NCI-H1930 (cell line): ENCODE results near the gene KRCC1.
"Not testable (repeated sequence)": the region's sequence is repeated elsewhere in the genome, so short reads cannot be mapped to it uniquely, and the experiment has no call there.

Source experiments
- DNase-seq, 2 experiments: peaks; one replicate each; lab custom pipeline; 2025; lab: John Stamatoyannopoulos, UW

KRCC1 gene

DNA sequence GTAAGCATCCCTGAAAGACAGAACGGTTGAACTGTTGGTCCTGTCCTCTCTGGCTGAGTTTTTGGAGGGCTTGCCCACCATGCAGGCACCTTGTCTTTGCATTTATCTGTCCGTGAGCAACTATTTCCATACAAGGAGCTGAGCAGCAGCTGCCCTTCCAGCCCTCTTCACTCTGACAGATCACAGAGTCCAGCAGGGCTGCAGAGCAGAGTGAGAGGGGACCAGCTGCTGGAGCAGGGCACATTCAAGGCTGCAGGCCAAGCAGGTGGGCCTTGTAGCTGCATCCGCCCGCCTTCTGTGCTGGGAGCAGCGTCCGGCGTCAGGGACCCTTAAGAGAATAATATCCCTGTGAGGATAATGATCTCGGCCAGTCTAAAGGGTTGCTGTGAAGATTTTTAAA lies 21.5 kb upstream of the KRCC1 start:
- no peak for DNase-seq

DNA sequence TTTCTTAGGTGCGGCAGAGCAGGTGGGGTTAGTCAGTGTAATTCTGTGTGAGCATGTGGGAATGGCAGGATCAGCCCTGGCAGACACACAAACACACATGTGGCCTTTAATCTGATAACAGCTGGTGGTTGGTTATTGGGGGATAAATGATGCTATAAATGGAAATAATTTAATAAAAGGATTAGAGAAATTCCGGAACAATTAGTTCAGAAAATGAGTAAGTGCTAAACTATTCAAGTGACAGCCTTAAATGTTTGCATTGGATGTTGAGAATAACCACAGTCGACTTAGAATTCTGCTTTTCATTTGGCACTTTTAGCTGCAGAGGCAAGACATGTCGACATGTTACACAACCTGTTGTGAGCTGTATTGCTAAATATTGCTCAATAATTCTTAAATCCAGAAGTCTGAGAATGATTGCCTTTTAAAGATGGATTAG lies 19.3 kb upstream of the KRCC1 start:
- no peak for DNase-seq

DNA sequence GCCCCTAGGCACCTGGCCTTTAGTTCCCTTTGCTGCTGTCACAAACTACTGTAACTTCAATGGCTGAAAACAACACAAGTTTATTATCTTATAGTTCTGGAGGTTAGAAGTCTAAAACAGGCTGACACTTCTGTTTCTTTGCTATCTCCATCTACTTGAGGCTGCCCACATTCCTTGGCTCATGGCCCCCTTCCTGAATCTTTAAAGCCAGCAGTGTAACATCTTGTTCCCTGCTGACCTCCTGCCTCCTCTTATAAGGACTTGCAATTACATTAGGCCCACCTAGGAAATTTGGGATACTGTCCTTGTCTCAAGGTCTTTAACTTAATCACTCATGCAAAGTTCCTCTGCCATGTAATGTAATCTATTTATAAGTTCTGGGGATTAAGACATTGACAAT lies 18.6 kb upstream of the KRCC1 start:
- no peak for DNase-seq

DNA sequence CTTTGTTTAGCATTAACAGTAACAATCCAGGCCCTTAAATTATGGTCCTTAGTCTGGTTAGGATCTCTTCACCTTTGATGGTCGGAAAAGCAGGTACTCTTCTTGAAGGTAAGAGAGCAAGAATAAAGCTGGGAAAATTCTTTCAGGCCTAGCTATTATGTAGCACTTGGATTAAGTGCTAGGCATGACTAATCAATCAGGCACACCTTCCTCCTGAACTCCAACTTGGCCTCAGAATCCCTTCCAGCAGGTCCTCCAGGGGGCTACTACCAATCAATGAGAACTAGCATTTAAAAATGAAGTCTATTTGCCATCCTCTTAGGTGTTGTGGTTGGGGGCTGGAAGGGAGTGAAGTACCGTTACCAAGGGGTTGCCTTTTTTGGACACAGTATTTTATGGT lies 15.8 kb upstream of the KRCC1 start:
- no peak for DNase-seq

DNA sequence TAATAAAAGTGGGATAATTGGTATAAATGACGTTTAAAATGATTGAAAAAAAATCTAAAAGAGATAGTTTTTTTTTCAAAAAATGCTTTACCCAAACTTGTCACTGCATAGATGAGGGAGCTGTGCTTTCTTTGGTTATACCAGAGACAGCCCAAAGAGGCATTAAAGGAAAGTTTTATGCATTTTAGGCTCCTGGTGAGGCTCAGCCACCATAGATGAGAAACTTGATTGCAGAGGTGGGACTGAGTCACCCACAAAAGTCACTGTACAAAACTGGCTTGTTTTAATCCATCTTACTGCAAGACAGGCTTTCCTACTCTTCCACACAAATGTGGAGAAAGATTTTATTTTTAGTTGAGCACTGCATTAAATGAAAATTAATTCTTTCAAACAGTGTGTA lies 14.5 kb upstream of the KRCC1 start:
- no peak for DNase-seq

DNA sequence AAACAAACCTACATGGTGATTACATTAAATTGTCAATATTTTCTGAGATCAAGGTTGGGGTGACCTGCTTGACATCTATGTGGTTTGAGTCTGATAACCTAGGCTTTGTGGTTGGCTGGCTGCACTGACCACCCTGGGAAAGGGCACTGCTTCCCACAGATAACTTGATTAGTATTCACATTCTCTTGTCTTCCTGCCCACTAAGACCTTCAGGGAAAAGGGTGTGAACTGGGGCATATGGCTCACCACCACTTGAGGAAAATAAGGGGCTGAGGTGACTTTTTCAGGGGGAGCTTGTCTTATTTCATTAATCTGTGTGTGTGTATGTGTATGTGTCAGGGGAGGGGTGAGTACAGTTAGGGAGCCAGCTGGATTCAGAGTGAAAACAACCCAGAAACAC lies 13.5 kb upstream of the KRCC1 start:
- DNase-seq = no peak

DNA sequence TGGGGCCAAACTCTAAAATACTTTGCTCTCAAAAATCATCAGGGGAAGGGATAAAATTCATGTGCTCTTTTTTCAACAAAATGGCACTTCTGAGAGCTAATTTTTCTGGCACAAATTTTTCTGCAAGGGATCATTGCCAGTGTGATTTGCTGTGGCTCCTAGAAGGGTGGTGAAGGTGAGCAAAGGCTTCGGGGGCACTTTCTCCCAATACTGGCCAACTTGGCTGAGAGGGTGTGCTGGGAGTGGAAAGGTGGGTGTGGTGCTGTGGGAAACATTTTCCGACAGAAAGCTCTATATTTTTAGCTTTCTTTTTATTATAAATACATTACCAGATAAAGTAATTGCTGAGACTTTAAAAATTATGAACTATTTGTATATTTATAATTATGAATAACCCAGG lies 12.5 kb upstream of the KRCC1 start:
- no peak for DNase-seq

DNA sequence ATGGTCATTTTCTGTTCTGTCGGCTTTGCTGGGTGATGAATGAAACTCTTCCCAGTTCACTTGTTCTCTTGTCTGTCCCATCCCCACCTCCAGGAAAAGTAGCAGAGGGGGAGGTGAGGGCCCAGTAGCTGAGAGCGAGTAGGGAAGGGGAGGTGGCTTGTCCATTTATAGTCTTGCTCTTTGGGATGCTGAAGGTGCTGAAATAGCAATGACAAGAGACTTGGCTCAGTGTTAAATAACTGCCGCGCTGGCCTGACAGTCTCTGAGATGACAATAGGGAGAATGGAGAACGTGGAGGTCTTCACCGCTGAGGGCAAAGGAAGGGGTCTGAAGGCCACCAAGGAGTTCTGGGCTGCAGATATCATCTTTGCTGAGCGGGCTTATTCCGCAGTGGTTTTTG lies 12.0 kb upstream of the KRCC1 start, which contains the start of gene SMYD1:
Gene SMYD1, plus strand, starts transcription at position 228 of the 400 bp plus-strand sequence. Its CDS starts 40 bp downstream, at position 268.
- DNase-seq = no peak

DNA sequence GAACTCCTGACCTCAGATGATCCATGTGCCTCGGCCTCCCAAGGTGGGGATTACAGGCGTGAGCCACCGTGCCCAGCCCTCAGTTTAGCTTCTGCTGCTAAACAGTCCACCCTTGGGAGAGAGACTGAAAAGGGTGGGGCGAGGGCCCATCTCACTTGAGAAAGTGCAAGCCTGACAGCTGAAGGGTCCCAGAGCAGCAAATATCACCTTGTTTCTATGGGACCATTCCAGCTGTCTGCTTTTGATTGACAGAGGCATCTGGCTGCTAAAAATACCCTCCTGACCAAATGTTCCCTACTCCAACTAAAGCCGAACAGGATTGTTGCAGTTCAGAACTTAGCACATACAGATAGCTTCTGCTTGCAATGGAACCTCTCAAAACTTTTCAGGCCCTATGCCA lies 11.6 kb upstream of the KRCC1 start:
- DNase-seq = no peak

DNA sequence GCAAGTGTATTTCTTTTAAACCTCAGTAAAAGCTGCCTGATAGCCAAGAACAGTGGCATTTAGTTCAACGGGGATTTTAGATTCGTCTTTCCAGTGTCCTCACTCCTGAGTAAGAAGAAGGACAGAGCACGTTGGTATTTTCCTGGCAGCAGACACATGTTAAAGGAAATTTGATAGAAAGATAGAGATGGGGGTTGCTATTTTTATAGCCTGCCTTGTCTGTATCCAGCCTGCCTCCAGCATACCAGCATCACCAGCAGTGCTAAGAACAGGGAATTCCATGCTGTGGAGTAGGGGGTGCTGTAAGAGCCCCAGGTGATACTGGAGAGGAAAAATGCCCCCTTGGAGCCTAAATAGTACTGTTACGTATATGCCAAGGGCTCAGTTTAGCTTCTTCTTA lies 11.0 kb upstream of the KRCC1 start:
- DNase-seq = no peak

DNA sequence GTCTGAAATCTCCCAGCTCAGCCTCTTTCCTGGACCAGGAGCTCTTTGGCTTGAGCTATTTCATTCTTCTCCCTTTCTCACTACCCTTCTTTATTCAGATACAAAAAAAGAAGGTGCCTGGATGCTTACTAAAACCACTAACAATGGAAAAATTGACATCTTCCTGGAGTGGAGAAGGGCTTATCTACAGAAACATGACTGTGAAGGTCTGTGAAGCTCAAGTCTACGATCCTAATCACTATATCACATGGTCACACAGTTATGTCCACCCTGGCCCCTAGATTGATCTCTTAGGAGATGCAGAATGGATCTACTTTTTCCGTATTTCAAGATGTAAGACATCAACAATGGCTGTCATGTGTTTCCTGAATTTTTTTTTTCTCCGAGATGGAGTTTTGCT lies 5.7 kb upstream of the KRCC1 start:
- no peak for DNase-seq

DNA sequence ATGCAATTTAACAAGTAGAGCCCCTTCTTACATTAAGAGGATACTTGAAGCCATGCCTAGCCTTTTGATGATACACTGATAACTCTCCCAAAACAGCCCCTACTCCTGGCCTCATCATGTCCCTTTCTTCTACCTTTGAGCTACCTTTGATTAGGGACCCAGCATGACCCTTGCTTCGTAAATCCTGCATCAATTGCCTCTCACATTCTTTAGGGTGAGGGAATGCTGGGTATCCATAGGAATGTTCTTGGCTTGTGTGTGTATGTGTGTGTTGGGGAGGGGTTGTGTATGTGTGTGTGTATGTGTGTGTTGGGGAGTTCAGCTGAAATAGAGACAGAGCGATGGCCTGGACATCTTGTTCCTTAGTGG lies 5.3 kb upstream of the KRCC1 start:
- no peak for DNase-seq

DNA sequence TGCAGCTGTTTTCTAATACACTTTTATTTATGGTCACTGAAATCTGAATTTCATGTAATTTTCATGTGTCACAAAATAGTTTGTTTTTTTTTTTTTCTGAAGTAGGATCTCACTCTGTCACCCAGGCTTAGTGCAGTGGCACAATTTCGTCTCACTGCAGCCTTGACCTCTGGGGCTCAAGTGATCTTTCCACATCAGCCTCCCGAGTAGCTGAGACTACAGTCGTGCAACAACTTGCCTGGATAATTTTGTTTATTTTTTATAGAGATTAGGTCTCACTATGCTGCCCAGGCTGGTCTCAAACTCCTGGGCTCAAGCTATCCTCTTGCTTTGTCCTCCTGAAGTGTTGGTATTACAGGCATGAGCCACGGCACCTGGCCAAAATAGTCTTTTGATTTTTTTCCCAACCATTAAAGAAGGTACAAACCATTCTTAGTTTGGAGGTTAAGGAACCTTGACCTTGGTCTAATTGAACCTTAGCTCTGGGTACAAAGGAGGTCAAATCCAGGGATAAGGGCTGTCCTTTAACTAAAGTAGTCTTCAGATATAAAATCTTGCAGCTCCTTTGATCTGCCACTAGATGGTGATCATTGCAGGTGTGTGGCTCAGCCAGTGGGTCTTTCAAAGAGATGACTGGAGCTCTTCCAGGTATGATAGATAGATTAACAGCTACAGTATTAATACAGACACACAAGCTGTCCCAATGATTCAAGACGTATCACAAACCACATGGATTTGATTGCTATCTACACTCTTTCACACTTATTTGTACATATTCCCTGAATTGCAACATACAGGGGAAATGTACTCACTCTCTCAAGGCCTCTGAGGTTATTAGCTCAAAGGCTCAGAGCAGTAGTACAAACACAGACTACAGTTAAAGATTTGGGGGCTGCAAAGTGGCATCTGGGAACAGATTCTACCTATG lies 4.7 kb upstream of the KRCC1 start:
- DNase-seq = peak; percentile 8 to 52

DNA sequence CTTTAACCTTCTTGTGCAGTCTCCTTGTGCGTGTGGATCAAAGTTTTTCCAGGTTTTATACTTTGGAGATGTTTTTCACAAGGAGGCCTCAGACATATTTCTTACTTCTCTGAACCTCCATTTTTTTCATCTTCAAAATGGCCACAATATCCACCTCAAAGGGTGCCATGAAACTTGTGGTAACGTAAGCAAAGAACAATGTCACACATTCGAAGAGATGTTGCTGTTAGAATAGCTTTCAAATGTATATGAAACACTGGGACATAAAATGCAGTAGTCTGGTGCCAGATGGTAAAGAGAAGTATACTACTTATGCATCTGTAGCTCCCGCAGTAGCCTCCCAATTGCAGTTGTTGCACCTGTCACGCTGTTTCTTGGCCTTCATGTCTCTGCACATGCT lies 2.6 kb upstream of the KRCC1 start:
- DNase-seq = no peak

DNA sequence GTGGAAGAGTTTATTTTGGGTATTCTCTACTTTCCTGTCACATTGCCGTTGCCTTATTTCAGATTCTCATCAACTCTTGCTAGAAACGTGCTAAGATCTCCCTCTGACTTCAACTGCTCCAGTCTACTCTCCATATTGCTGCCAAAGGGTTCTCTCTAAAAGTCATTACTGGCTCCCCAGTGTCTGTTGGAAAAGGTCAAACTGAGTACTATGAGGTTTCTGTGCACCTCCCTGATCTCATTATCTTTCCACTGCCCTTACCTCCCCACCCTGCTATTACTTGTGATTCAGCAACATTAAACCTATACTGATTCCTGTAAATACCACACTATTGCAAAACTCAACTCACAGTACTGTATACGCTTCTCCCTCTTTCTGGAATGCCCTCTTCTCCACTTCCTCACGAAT lies 1.9 kb upstream of the KRCC1 start:
- no peak for DNase-seq

DNA sequence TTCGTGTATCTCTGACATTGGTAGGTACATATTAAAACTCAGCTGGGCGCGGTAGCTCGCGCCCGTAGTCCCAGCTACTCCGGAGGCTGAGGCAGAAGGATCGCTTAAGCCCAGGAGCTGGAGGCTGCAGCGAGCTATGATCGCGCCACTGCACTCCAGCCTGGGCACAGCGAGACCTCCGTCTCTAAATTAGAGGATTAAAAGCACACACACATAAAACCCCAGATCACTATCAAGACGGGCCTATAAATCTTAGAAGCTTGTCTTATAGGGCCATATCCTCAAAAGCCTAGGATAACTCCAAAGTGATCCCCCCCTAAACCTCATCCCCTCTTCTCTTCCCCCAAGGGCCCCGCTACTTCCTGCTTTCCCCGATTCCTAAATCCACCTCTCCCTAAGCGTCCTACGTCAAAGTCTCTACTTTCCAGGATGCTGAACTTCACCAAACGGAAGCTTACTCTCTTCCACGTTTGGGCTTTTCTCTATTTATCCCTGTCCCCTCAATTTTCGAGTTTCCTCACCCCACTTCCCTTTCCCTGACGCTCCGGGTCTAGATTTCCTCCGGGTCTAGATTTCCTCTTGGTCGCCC lies 707 bp downstream of the KRCC1 start:
- DNase-seq = no peak

DNA sequence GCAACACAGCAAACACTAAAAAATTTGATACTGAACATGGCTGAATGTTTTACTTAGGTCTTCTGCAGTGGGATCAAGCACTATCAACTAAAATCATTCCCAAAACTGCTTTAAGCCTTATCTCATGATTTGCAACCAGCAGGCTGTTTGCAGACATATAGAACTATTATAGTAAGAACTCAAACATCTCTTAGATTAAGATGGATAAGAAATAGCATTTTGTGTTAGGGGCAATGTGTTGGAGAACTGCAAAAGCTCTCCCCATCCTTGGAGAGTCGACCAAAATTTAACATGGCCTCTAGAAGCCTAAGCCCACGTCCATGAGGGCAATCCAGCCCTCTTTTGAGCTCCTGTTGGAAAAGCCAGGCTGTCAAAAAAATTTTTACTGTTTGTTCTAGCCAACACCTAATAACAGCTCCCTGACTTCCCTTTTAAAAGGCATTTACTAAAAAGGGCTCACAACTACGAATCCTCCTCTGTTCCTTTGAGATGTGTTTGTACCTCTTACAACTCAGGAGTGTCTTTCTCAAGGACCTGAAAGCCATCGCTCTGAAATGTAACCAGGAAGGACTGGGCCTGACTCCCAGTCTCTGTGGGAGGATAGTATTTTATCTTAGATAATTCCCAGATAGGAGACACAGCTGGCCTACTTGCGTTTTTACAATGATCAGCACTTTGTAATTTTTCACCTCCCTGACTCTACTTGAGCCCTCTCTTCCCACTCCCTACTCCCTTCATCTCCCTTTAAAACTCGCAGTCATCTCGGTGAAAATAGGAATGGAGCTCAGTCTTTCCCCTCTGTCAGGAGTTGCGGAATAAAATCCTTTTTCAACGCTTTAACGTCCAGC lies 1.4 kb downstream of the KRCC1 start:
- no peak for DNase-seq

DNA sequence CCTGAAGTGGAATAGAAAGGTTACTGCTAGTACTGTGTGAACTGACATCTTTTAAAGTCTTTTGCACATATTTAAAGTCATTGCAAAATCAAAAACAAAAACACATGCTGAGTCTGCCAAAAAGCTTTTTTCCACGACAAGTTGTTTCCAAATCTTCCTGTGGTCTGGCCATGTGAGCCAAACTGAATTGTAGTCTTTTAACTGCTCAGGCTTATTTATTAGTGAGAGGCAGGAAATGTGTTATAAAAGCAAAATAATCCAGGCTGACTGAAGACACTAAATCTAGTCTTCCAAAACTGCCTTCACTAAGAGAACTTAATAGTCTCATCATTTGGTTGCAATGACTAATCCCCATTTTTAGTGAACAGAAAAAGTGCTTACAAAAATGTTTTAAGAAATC lies 2.3 kb downstream of the KRCC1 start:
- DNase-seq = no peak

DNA sequence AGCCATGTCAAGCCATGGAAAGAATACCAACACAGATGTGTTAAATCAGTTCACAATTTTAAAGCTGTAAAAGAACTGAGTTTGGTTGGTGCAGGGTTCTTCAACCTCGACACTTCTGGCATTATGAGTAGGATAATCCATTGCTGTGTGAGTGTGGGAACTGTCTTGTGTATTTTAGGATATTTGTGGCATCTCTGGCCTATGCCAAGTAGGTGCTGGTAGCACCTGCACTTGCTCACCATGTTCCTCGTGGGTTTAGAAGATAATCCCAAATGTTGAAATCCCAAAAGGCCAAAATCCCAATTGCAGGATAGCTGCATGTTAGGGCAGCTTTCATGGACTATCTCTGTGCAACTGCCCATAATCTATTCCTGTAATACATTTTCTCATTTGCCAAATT lies 3.8 kb downstream of the KRCC1 start:
- DNase-seq = no peak

DNA sequence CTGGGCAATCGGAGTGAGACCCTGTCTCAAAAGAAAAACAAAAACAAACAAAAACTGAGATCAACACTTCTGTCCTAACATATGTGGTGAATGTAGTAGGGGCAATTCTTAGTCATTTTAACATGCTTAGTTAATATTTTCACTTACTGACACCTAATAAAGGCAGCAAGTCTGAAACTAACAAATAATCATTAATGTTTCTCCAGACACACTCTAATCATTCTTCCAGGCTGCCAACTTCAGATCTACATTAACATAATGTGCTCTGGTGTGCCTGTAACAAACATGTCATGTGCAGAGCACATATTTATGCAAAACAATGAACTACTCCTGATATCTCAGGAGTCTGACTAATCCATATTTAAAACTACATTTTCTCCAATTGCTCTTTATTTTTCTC lies 6.0 kb downstream of the KRCC1 start:
- no peak for DNase-seq

DNA sequence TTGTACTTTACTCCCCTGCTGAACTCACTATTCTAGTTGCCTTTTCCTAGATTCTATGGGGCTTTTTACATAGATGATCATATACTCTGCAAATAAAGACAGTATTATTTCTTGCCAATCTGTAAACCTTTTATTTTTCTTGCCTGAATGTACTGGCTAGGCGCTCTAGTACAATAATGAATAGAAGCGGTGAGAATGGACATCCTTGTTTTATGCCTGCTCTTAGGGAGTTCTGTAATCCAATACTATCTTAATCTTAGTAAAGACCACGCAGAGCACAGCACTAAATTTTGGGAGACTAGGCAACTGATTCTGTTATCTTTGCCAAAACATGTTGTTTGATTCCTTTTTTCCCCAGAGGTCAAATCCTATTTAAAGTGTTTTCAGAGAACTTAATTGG lies 7.0 kb downstream of the KRCC1 start:
- DNase-seq = no peak

DNA sequence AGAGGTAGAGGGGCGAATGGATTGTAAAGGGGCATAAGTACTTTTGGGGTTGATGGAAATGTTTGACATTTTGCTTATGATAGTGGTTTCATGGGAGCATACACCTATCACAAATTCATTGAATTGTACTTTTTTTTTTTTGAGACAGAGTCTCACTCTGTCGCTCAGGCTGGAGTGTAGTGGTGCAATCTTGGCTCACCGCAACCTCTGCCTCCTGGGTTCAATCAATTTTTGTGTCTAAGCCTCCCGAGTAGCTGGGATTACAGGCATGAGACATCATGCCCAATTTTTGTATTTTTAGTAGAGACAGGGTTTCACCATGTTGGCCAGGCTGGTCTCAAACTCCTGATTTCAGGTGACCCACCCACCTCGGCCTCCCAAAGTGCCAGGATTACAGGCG lies 10.0 kb downstream of the KRCC1 start:
- not testable (repeated sequence) for DNase-seq

DNA sequence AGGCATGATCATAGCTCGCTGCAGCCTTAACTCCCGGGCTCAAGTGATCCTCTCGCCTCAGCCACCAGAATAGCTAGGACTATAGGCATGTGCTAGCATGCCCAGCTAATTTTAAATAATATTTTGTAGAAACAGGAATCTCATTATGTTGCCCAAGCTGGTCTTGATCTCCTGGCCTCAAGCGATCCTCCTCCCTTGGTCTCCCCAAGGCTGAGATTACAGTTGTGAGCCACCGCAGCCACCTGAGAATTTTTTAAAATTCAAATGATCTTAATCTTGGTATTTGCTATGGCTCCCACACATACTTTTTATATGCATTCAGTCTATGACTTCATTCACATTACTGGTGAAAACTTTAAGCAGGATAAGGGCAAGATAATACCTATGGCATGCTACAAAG lies 13.1 kb downstream of the KRCC1 start:
- DNase-seq = no peak
